ENCODE results near the gene RASGRP2. TPM values are rescaled to one million over a fixed set of nuclear protein-coding genes. Genes with fewer than 3 reads are reported as not detected.
A peak's percentile ranks its signal among the peaks of the same experiment; 100 is the strongest.

The RASGRP2 gene
- total RNA-seq, 1 donor from 2014 or later, result 11.7 TPM

DNA sequence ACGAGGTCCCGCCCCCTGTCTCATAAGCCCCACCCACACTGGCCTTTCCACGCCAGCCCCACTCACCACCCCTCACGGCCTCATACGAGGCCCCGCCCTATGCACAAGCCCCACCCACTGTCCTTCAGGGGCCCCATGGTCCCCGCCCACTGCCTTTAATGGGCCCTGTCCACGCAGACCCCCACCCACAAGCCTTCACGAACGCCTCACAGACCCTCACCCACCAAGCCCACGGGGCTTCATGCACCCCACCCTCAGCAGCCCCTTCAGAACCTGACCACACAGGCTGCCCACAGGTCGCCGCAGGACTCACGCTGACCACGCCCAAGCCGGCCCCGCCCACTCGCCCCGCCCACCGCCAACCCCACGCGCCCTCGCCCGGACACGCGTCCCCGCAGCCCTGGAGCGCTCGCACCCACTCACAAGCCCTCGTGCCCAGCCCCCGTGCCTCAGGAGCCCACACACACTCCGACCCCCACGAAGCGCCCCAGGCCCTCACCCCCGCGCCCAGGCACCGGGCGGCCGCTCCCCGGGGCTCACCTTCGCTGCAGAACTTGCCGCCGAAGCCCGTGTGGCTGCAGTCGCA, 31.4 kb downstream of the RASGRP2 start:
- TF ChIP-seq CTCF (conservative IDR thresholded peaks at IDR 0.05), result no peak
- no peak for DNase-seq (ENCODE audit: extremely low spot score, unreplicated experiment)
- Mint-ChIP-seq H3K4me1 (ENCODE audit: unreplicated experiment) (peaks cover 19% of the 10 kb centered on the region), H3K4me3 (peak overlapping the region; percentile 17), H3K9me3 (no peaks in the 10 kb centered on the region), H3K27ac (no peak overlapping the region), H3K36me3 (no peaks in the 10 kb centered on the region), H3K27me3 (peaks cover 82% of the 10 kb centered on the region)

DNA sequence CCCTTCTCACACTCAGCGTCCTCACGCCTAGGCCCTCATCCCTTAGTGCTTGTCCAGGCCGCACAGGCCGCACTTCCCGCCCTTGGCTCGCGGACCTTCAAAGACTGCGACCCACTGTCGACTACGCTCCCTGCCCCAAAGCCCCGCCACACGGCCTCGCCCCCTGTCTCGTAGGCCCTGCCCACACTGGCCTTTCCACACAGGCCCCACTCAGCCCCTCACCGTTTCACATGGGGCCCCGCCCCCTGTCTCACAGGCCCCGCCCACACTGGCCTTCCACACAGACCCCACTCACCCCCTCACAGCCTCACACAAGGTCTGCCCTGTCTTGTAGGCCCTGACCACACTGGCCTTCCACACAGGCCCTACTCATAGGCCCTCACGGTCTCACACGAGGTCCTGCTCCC, 32.0 kb downstream of the RASGRP2 start:
- Mint-ChIP-seq H3K9me3 (no peaks in the 10 kb centered on the region), H3K27me3 (peaks cover 79% of the 10 kb centered on the region), H3K4me1 (ENCODE audit: unreplicated experiment) (peaks cover 19% of the 10 kb centered on the region), H3K4me3 (peak overlapping the region; percentile 54), H3K27ac (no peak overlapping the region), H3K36me3 (no peaks in the 10 kb centered on the region)
- TF ChIP-seq CTCF (conservative IDR thresholded peaks at IDR 0.05), result no peak
- no peak for DNase-seq (ENCODE audit: extremely low spot score, unreplicated experiment)

DNA sequence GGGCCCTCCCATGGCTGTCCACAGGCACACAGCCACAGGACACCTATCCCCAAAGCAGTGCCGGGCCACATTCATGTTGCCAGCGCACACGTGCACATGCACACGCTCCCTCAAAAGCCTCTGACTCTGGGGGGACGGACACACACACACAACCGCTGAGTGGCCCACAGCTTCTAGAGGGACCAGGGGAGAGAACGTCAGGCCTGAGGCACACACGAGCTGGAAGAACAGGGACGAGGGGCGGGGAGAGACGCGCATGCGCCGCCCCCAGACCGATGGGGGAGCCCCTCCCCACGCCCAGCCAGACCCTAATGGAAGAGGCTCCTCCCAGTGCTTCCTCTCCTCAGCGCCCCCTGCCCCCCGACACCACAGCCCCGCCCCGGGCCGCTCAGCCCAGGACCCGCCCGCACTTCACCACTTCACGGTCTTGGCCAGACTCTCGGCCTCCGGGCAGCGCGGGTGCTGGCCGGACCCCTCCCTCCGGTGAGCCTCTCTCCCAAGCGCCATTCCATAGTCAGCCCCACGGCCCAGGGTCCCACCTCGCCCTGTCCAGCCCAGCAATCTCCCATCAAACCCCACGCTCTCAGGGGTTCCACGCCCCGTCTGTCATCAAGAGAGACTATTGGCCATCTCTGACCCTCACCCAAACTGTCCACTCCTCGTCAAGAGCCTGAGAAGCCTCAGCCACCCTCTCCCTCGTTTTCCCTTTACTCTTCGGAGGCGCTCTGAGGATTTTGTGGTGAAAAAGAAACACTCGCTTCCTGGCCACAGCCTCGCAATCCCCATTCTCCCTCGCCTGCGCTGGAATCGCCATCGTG, 32.6 kb downstream of the RASGRP2 start:
- no peak for DNase-seq (ENCODE audit: extremely low spot score, unreplicated experiment)
- peaks cover 77% of the 10 kb centered on the region for H3K27me3 Mint-ChIP-seq
- no peak overlapping the region for H3K27ac Mint-ChIP-seq
- H3K4me3 Mint-ChIP-seq, result peak overlapping the region; percentile 54
- H3K4me1 Mint-ChIP-seq (ENCODE audit: unreplicated experiment), result peaks cover 17% of the 10 kb centered on the region
- H3K9me3 Mint-ChIP-seq, result no peaks in the 10 kb centered on the region
- no peaks in the 10 kb centered on the region for H3K36me3 Mint-ChIP-seq
- no peak for TF ChIP-seq CTCF (conservative IDR thresholded peaks at IDR 0.05)

DNA sequence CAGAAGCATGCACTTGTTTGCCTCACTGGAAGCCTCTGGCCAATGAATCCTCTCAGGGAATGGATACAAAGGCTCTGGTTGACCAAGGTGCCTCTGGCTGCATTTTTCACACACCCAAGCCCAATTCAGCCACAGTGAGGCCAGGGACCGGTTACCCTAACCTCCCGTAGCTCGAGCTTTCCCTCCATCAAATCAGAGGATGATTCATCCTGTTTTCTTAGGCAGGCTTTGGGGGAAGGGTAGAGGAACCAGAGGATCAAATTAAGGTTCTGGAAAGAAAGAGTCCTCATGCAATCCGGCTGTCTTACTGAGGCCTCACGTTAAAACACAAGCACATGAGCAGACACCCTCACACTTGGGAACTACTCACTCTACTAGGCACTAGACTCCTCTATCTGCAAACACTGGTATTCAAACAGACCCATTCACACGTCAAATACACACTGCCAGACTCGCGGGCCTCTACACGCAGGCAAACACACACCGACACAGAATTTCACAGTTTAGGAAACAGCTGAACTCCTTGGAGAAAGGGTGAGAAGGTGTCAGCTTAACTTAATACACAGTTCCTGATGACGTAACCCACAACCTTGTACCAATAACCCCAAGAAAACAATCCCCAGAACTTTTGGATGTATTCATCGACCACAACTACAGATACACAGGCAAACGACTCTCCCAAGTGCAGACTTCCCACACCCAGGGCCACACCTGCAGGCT, 33.4 kb downstream of the RASGRP2 start:
- TF ChIP-seq CTCF (conservative IDR thresholded peaks at IDR 0.05), result no peak
- Mint-ChIP-seq H3K4me1 (ENCODE audit: unreplicated experiment) (peaks cover 15% of the 10 kb centered on the region), H3K27ac (no peak overlapping the region), H3K36me3 (no peaks in the 10 kb centered on the region), H3K9me3 (no peaks in the 10 kb centered on the region), H3K27me3 (peaks cover 73% of the 10 kb centered on the region), H3K4me3 (peak overlapping the region; percentile 38)
- DNase-seq (ENCODE audit: extremely low spot score, unreplicated experiment), result no peak

- Mint-ChIP-seq H3K27me3 (peaks cover 68% of the 10 kb centered on the region), H3K27ac (no peak overlapping the region), H3K36me3 (no peaks in the 10 kb centered on the region), H3K9me3 (no peaks in the 10 kb centered on the region), H3K4me1 (ENCODE audit: unreplicated experiment) (no peaks in the 10 kb centered on the region), H3K4me3 (no peak overlapping the region)
- TF ChIP-seq CTCF (conservative IDR thresholded peaks at IDR 0.05), result no peak
- no peak for DNase-seq (ENCODE audit: extremely low spot score, unreplicated experiment)
These were observed 38.4 kb downstream of the RASGRP2 start for GRCh38 chr11:64705501-64705900.
